Nephron progenitor cell (in vitro differentiated cells): ENCODE measurements around the gene P3H2.

Experiments
- DNase-seq: peaks from one replicate; pipeline ENCODE4 v3.0.0; 2021
- H3K27ac Mint-ChIP-seq: 2 replicates; pipeline ENCODE4 v1.8.0; 2021; ENCODE audit warnings: mild to moderate bottlenecking, moderate library complexity, mixed read lengths
- H3K27me3 Mint-ChIP-seq: 2 replicates; pipeline ENCODE4 v1.8.0; 2021; ENCODE audit warnings: mild to moderate bottlenecking, low read depth, mixed read lengths; ENCODE audit not compliant: poor library complexity
- H3K36me3 Mint-ChIP-seq: 2 replicates; pipeline ENCODE4 v1.8.0; 2021; ENCODE audit warnings: low read depth, mixed read lengths
- H3K4me1 Mint-ChIP-seq: 2 replicates; pipeline ENCODE4 v1.8.0; 2021; ENCODE audit warnings: mixed read lengths
- H3K4me3 Mint-ChIP-seq: 2 replicates; pipeline ENCODE4 v1.8.0; 2021; ENCODE audit warnings: mild to moderate bottlenecking, moderate library complexity, mixed read lengths
- H3K9me3 Mint-ChIP-seq: 2 replicates; pipeline ENCODE4 v1.8.0; 2021; ENCODE audit warnings: mild to moderate bottlenecking, moderate library complexity, mixed read lengths
- TF ChIP-seq, protein P1 (sequence below): fragments of 200-600 bp; sonication (generic); IDR thresholded peaks from 2 replicates; pipeline ENCODE4 v1.5.0; 2021; ENCODE audit warnings: antibody characterized with exemption

P3H2 gene

DNA sequence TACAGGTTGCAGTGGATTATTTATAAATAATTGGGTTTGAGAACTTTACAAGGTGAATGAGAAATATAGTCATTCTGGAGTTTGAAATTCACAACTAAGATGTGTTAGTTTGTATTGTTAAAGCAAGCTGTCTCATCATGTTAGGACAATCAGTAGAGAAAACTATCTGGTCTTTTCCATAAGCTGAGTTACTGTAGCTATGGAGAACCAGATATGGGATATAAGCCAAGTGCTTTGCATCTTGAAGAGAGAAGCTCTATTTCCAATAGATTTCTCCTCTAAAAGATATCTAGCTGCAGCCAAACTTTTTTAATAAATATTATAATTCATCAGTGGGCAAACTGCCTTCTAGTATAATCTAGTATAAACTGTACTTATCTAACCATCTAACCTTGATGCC is 11.3 kb downstream of the P3H2 start:
- TF ChIP-seq, protein P1, sequence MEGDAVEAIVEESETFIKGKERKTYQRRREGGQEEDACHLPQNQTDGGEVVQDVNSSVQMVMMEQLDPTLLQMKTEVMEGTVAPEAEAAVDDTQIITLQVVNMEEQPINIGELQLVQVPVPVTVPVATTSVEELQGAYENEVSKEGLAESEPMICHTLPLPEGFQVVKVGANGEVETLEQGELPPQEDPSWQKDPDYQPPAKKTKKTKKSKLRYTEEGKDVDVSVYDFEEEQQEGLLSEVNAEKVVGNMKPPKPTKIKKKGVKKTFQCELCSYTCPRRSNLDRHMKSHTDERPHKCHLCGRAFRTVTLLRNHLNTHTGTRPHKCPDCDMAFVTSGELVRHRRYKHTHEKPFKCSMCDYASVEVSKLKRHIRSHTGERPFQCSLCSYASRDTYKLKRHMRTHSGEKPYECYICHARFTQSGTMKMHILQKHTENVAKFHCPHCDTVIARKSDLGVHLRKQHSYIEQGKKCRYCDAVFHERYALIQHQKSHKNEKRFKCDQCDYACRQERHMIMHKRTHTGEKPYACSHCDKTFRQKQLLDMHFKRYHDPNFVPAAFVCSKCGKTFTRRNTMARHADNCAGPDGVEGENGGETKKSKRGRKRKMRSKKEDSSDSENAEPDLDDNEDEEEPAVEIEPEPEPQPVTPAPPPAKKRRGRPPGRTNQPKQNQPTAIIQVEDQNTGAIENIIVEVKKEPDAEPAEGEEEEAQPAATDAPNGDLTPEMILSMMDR: no peak
- Mint-ChIP-seq H3K4me3 (no peak overlapping the region), H3K27me3 (no peaks in the 10 kb centered on the region), H3K27ac (peak overlapping the region; percentile 68), H3K9me3 (peaks cover 13% of the 10 kb centered on the region), H3K4me1 (peaks cover 14% of the 10 kb centered on the region), H3K36me3 (peaks cover 25% of the 10 kb centered on the region)
- no peak for DNase-seq

DNA sequence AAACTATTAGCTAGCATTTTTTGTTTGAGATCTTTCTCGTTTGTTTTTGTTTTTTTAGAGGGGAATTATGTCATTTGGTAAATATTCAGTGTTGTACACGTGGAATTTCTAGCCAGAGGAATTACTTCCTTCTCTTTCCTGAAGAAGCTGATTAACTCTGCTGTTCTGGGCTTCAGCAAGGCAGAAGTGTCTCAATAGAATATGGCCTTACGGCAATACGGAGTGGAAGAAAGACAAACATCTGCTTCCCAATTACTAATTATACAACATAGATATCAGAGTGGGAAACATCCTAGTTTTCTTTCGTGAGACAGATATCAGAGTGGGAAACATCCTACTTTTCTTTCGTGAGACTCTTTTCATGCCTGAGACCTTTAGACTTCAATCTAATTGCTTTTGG is 11.9 kb downstream of the P3H2 start:
- H3K4me3 Mint-ChIP-seq: no peak overlapping the region
- peak overlapping the region; percentile 68 for H3K27ac Mint-ChIP-seq
- H3K36me3 Mint-ChIP-seq: peaks cover 23% of the 10 kb centered on the region
- no peak for DNase-seq
- H3K4me1 Mint-ChIP-seq: peaks cover 12% of the 10 kb centered on the region
- H3K9me3 Mint-ChIP-seq: peaks cover 11% of the 10 kb centered on the region
- TF ChIP-seq, protein P1: no peak
- no peaks in the 10 kb centered on the region for H3K27me3 Mint-ChIP-seq

DNA sequence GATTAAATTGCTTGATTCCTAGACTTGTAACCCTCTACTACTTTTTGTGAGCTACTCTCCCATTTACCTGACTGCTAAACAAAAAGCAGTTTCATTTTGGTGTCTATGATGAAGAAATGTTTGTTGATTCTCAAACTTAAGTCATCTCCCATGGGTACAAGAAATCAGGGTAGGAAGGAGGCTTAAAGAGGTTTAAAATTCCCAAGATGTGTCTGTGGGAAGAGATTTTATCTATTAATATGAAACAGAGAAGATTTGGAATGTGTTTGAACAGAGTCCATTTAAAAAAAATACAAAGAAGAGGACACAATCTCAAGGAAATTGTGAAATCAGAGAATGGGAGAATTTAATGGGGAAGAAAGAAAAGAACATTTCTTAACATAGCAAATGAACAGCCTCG is 14.8 kb downstream of the P3H2 start:
- TF ChIP-seq, protein P1: no peak
- Mint-ChIP-seq H3K9me3 (no peaks in the 10 kb centered on the region), H3K4me3 (no peak overlapping the region), H3K4me1 (peaks cover 31% of the 10 kb centered on the region), H3K36me3 (no peaks in the 10 kb centered on the region), H3K27ac (no peak overlapping the region), H3K27me3 (no peaks in the 10 kb centered on the region)
- DNase-seq: no peak

DNA sequence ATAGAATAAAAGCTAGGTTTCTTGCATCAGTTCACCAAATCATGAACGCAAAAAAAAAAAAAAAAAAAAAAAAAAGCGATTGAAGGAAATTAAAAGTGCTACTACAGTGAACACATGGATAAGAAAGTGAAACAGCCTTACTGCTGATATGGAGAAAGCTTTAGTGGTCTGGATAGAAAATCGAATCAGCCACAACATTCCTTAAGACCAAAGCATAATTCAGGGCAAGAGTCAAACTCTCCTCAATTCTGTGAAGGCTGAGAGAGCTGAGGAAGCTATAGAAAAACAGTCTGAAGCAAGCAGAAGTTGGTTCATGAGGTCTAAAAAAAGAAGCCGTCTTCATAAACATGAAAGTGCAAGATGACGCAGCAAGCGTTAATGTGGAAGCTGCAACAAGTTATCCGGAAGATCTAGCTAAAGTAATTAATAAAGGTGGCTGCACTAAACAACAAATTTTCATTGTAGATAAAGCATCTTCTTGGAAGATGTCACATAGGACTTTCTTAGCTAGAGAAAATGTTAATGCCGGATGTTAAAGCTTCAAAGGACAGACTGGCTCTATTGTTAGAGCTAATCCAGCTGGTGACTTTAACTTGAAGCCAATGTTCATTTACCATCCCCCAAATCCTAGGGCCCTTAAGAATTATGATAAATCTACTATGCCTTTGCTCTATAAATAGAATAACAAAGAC is 19.2 kb downstream of the P3H2 start:
- no peak overlapping the region for H3K4me3 Mint-ChIP-seq
- H3K9me3 Mint-ChIP-seq: peaks cover under 1% of the 10 kb centered on the region
- H3K27ac Mint-ChIP-seq: peak overlapping the region; percentile 19
- H3K4me1 Mint-ChIP-seq: peaks cover 52% of the 10 kb centered on the region
- no peaks in the 10 kb centered on the region for H3K27me3 Mint-ChIP-seq
- TF ChIP-seq, protein P1: no peak
- no peak for DNase-seq
- H3K36me3 Mint-ChIP-seq: peaks cover 2% of the 10 kb centered on the region

DNA sequence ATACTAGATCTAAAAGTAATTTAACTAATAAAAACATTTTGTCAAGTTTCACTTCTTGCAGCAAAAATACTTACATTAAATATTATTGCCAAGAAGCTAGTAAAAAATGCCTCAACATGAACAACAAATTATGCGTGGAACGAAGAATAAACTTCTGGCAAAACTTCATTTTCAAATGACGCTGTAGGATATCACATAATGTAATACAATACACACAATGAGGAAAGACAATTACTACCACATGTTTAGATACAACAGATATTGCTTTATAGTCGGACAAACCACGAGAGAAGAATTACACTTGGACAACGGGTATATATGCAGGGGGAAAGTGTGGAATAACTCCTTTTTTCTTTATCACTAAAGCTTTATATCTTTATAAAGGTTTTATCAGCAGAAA is 21.6 kb downstream of the P3H2 start:
- peaks cover 61% of the 10 kb centered on the region for H3K4me1 Mint-ChIP-seq
- H3K36me3 Mint-ChIP-seq: peaks cover 20% of the 10 kb centered on the region
- no peak overlapping the region for H3K4me3 Mint-ChIP-seq
- DNase-seq: no peak
- H3K27ac Mint-ChIP-seq: no peak overlapping the region
- no peaks in the 10 kb centered on the region for H3K27me3 Mint-ChIP-seq
- peaks cover 13% of the 10 kb centered on the region for H3K9me3 Mint-ChIP-seq
- TF ChIP-seq, protein P1: no peak

DNA sequence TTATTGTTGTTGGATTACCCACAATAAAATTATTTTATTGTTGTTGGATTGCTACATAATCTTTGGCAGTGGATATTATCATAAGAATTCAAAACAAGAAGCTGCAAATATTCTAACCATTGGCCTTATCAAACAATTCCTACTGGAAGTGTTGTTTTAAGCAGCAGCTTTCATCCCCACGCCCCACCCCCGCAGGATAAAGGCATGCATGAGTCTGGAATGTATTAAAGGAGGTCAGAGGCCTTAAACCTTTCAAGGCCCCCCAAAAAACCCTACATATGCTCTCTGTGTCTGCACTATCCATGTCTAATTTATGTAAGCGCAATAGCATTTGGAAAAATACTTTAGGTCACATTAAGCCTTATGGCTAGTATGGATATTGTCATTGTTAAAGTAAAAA is 23.1 kb downstream of the P3H2 start:
- Mint-ChIP-seq H3K9me3 (peaks cover 20% of the 10 kb centered on the region), H3K4me1 (peaks cover 70% of the 10 kb centered on the region), H3K27ac (no peak overlapping the region), H3K36me3 (peaks cover 33% of the 10 kb centered on the region), H3K27me3 (no peaks in the 10 kb centered on the region), H3K4me3 (peak overlapping the region; percentile 21)
- TF ChIP-seq, protein P1: no peak
- peak; percentile 46 for DNase-seq
